Kidney glomerular epithelial cell (primary cell): ENCODE results near the gene GRXCR2.
A peak's percentile ranks its signal among the peaks of the same experiment; 100 is the strongest.

Source experiments
- DNase-seq: peaks from one replicate; lab custom pipeline; 2025; lab: John Stamatoyannopoulos, UW

The GRXCR2 gene

GRCh38 chr5:145835848-145836239, 37.0 kb downstream of the GRXCR2 start:
- no peak for DNase-seq

GRCh38 chr5:145834917-145835847, 37.6 kb downstream of the GRXCR2 start, which contains the start of gene PRELID2:
PRELID2 (minus strand) TSS chr5:145835342; CDS start chr5:145835251, 91 bp downstream.
- peak; percentile 78 for DNase-seq

DNA sequence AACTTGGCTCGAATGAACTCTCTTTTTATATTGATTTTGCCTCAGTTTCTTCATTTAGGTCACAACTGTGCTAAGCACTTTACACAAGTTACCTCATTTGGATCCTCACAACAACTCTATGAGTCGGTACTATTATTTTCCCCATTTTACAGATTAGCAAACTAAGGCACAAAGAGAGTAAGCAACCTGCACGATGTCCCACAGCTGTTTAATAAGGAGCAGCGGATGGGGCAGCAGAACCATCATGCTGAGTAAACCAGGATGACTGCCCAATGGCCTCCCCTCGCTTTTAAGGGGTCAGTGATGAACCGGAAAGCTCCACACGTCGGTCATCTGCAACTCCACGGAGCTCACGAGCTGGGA, 38.3 kb downstream of the GRXCR2 start:
- DNase-seq: peak; percentile 54

DNA sequence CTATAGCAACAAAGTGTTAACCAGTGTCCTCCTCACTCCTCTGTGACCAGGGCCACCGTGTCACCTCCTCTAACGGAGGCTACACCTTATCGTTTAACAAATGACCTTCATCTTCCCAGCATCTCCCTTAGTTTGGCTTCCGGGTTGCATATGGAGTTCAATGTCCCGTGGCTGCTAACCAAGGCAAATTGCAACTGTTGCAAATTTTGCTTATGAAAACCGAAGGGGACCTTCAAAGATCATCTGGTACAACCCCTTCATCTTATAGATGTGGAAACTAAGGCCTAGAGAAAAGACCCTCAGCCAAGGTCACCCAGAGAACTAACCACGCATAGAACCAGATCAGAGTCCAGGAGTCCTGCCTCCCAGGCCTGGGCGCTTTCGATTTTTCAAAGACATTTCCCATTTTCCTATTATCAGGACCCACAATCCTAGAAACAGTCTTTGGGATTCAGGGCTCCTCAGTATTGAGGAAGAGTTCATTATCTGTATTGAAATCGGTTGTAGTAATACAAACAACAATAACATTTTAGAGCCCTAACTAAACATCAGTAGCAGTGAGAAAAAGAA, 39.1 kb downstream of the GRXCR2 start:
- DNase-seq: no peak

DNA sequence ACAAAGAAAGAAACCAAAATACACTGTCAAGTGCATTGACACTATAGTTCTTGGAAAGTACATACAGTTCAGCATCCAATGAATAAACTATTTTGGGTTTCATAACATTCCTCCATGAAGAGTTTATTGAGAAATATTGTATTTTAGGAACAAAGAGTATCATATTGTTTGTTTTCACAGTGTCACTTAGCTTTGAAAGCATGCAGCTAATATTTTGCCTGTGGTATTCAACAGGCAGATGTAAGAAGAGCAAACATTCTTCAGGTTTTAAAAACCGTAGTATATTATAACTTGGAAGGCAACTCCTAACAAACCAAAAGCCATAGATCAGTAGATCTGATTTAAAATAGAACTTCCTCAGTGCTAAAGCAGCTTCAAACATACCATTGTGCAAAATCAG, 42.2 kb downstream of the GRXCR2 start:
- no peak for DNase-seq

GRCh38 chr5:145829708-145830361, 43.0 kb downstream of the GRXCR2 start:
- DNase-seq: no peak

GRCh38 chr5:145826895-145827674, 45.7 kb downstream of the GRXCR2 start:
- DNase-seq: no peak

DNA sequence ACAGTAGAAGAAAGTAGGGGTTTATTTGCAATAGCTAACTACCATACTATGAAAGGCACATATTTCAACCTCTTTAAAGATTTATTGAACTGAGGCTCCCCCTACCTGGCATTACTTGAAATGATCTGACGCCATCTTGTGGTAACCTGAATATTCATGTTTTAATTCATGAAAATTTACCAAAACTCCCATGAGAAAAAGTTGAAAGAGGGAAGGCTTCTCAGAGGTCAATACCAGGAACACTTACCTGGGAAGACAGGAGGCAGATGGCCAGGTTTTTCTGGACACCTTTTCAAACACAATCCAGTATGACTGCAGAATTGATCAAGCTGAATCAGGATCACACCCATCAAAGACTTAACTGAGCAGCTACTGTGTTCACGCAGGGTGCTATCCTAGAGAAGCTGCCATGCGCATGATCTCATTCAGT, 47.0 kb downstream of the GRXCR2 start:
- peak; percentile 44 for DNase-seq

DNA sequence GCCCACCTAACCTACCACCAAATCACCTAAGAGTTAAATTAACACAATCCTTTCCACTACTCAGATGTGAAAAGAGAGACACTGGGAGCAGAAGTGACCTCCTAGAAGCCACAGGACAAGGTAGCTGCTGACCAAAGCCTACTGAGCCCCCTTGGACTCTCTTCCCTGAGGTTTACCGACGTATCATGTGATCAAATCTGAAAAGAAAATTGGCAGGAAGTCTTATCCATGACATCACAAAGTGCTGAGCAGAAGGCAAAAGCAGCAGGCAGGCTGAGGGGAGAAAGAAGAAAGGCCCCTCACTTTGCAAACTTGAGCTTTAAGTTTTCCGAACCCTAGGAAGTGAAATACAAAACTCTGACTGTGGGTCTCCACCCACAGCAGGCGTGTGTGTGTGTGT, 48.8 kb downstream of the GRXCR2 start:
- DNase-seq: no peak

GRCh38 chr5:145818604-145819003, 54.2 kb downstream of the GRXCR2 start:
- no peak for DNase-seq

DNA sequence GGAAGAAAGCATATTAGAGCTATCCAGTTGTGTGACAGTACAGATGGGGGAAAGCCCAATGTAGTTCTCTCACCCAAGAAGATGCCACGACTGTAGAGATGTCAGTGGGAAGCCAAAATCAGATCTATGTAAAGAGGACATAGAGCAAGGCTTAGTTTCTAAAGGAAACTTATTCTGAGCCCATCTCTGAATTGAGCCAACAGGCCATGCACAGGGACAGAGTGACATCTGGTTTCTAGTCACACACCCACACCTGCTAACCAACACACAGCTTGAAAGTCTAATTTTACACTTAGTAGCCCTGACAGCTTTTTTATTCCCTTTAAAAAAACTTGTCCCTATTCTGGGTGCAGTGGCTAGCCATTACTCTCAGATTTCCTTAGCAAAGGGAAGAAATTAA, 59.9 kb downstream of the GRXCR2 start:
- no peak for DNase-seq

DNA sequence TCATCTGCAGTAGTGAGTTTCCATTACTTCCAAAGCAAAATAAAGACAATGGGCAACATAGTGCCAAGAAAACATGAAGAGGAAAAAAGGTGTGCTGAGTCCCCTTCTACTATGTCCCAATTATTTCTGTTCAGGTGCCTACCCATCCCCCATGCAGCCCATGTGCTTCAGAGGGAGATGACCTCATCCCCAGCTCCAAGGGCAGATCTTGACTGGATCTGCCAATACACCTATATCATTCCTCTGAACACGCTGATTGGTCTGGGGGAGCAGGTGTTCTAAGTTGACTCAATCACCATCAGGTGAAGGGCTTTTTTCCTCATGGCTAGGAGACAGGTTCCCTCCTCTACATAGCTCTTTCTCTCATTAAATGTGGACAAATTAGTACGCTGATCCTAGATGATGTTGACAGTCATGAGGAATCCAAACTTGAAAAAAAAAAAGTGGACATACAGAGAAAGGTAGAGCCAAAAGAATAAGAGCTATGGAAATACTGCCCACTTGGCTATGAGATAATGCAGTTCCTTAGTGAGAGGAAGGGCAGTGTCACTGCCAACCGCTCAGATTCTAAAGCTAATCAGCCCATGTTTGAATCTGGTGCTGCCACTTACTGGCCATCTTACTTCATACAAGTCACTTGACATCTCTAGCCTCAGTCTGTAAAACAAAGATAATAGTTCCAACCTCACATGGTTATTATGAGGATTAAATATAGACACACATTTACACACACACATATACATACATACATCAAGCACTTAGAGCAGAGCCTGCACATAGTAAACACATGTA, 60.8 kb downstream of the GRXCR2 start:
- peak; percentile 7 for DNase-seq
